Trophoblast cell (in vitro differentiated cells and primary cell): ENCODE results near the gene TSR3.
A peak's percentile ranks its signal among the peaks of the same experiment; 100 is the strongest.

Experiments used
- DNase-seq, 2 donors: peaks; one replicate each; pipeline ENCODE4 v3.0.0-alpha.2; 2016
- H2AFZ ChIP-seq: 2 replicates; pipeline ENCODE4 v1.6.1; 2013; ENCODE audit warnings: low read length, moderate library complexity, mild to moderate bottlenecking; ENCODE audit not compliant: insufficient read depth, poor library complexity
- H2AK5ac ChIP-seq: 2 replicates; pipeline ENCODE4 v1.6.1; 2013; ENCODE audit warnings: mild to moderate bottlenecking, low read length
- H2BK120ac ChIP-seq: 2 replicates; pipeline ENCODE4 v1.6.1; 2013; ENCODE audit warnings: low read length, mild to moderate bottlenecking, moderate library complexity; ENCODE audit not compliant: insufficient read depth, poor library complexity
- H2BK12ac ChIP-seq: 2 replicates; pipeline ENCODE4 v1.6.1; 2013; ENCODE audit warnings: mild to moderate bottlenecking, low read length, moderate library complexity
- H2BK5ac ChIP-seq: 2 replicates; pipeline ENCODE4 v1.6.1; 2013; ENCODE audit warnings: low read length, low read depth, moderate library complexity, mild to moderate bottlenecking; ENCODE audit not compliant: poor library complexity
- H3K14ac ChIP-seq: 2 replicates; pipeline ENCODE4 v1.6.1; 2013; ENCODE audit warnings: mild to moderate bottlenecking, low read length
- H3K18ac ChIP-seq: 2 replicates; pipeline ENCODE4 v1.6.1; 2013; ENCODE audit warnings: mild to moderate bottlenecking, low read length
- H3K23ac ChIP-seq: 2 replicates; pipeline ENCODE4 v1.6.1; 2013; ENCODE audit warnings: low read length
- H3K27ac ChIP-seq: 2 replicates; pipeline ENCODE4 v1.5.1; 2013; ENCODE audit warnings: low read depth, mild to moderate bottlenecking, inconsistent platforms, low read length, moderate library complexity
- H3K27me3 ChIP-seq: 2 replicates; pipeline ENCODE4 v1.6.1; 2013; ENCODE audit warnings: inconsistent platforms, mild to moderate bottlenecking, low read length, moderate library complexity; ENCODE audit not compliant: insufficient read depth
- H3K36me3 ChIP-seq, 2 experiments: 1 replicate in 1 of 2; 2 replicates in 1 of 2; pipeline ENCODE4 v1.6.1; 2013; ENCODE audit warnings: low read length in 2 of 2, mild to moderate bottlenecking in 2 of 2, moderate library complexity in 1 of 2; ENCODE audit not compliant: insufficient read depth in 2 of 2, control insufficient read depth in 1 of 2
- H3K4ac ChIP-seq: 2 replicates; pipeline ENCODE4 v1.6.1; 2013; ENCODE audit warnings: low read depth, mild to moderate bottlenecking, low read length, moderate library complexity
- H3K4me1 ChIP-seq, 2 experiments: 1 replicate in 1 of 2; 2 replicates in 1 of 2; pipeline ENCODE4 v1.6.1; 2013; ENCODE audit warnings: low read length in 2 of 2, mild to moderate bottlenecking in 2 of 2, moderate library complexity in 1 of 2; ENCODE audit not compliant: insufficient read depth in 2 of 2, control insufficient read depth in 1 of 2
- H3K4me2 ChIP-seq: 2 replicates; pipeline ENCODE4 v1.6.1; 2013; ENCODE audit warnings: inconsistent platforms, mild to moderate bottlenecking, low read length, moderate library complexity
- H3K4me3 ChIP-seq: 2 replicates; pipeline ENCODE4 v1.5.1; 2013; ENCODE audit warnings: mild to moderate bottlenecking, low read depth, low read length, inconsistent platforms
- H3K79me1 ChIP-seq: one replicate; pipeline ENCODE4 v1.6.1; 2013; ENCODE audit warnings: low read length
- H3K79me2 ChIP-seq: 2 replicates; pipeline ENCODE4 v1.6.1; 2013; ENCODE audit warnings: low read length, mild to moderate bottlenecking; ENCODE audit not compliant: control insufficient read depth, insufficient read depth, poor library complexity
- H3K9ac ChIP-seq: 2 replicates; pipeline ENCODE4 v1.6.1; 2013; ENCODE audit warnings: mild to moderate bottlenecking, low read length
- H3K9me3 ChIP-seq: 2 replicates; pipeline ENCODE4 v1.6.1; 2013; ENCODE audit warnings: low read depth, mild to moderate bottlenecking, control low read depth, inconsistent platforms, low read length; ENCODE audit not compliant: insufficient read depth
- H4K12ac ChIP-seq: 2 replicates; pipeline ENCODE4 v1.6.1; 2013; ENCODE audit warnings: low read depth, mild to moderate bottlenecking, low read length, moderate library complexity
- H4K8ac ChIP-seq: 2 replicates; pipeline ENCODE4 v1.6.1; 2013; ENCODE audit warnings: low read depth, mild to moderate bottlenecking, low read length, moderate library complexity
- H4K91ac ChIP-seq: one replicate; pipeline ENCODE4 v1.6.1; 2013; ENCODE audit warnings: low read depth, mild to moderate bottlenecking, low read length, moderate library complexity
- WGBS: extraction: QIAGEN DNeasy Blood & Tissue Kit; methylation state at CpG from one replicate; pipeline ENCODE4 v1.1.7; 2013; ENCODE audit warnings: missing lambda C conversion rate; ENCODE audit not compliant: insufficient read length, insufficient coverage; ENCODE audit errors: extremely low coverage; 5-methylcytosine and 5-hydroxymethylcytosine counted together

TSR3 gene

GRCh38 chr16:1313721-1314369 is 37.8 kb downstream of the TSR3 start:
- H3K18ac ChIP-seq, result no peak overlapping the region
- no peak overlapping the region for H3K23ac ChIP-seq
- no peak overlapping the region for H2BK12ac ChIP-seq
- no peak overlapping the region for H3K4me3 ChIP-seq
- H3K27ac ChIP-seq, result no peak overlapping the region
- no peak overlapping the region for H2BK120ac ChIP-seq
- no peak overlapping the region for H2AK5ac ChIP-seq
- no peak overlapping the region for H3K9ac ChIP-seq
- H3K36me3 ChIP-seq, result peaks cover 63 to 68% of the 10 kb centered on the region in 2 experiments
- no peaks in the 10 kb centered on the region for H3K27me3 ChIP-seq
- no peaks in the 10 kb centered on the region for H3K9me3 ChIP-seq
- peaks cover 11 to 13% of the 10 kb centered on the region in 2 experiments for H3K4me1 ChIP-seq
- no peak overlapping the region for H2BK5ac ChIP-seq
- no peak overlapping the region for H2AFZ ChIP-seq
- H4K12ac ChIP-seq, result no peak overlapping the region
- no peak overlapping the region for H4K8ac ChIP-seq
- DNase-seq, result no peak
- peaks cover 44% of the 10 kb centered on the region for H3K79me2 ChIP-seq
- WGBS, result no CpG with 5 or more reads among the region's 38 CpGs
- H3K14ac ChIP-seq, result no peak overlapping the region
- H3K4ac ChIP-seq, result peak overlapping the region; percentile 86
- no peak overlapping the region for H3K4me2 ChIP-seq
- peaks cover 3% of the 10 kb centered on the region for H3K79me1 ChIP-seq
- H4K91ac ChIP-seq, result no peak overlapping the region

DNA sequence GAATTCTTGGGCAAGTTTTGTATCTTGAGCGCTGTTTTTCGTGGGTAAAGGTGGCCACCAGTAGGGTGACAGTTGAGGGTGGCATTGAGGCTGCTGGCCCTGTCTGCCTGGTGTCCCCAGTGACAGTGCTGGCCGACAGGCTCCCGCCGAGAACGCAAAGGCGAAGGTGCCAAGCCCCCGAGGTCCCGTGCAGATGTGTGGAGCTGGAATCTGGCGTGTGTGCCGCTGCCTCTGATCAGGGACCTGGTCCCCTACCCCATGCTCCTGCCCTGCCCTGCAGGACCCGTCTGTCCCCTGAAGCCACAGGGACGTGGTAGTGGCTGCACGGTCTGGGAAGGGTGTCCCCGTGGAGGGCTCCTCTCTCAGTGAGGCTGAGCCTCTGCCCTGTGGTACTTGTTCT is 38.8 kb downstream of the TSR3 start:
- H3K4me1 ChIP-seq, result peaks cover 11 to 13% of the 10 kb centered on the region in 2 experiments
- no CpG with 5 or more reads among the region's 15 CpGs for WGBS
- peaks cover 46% of the 10 kb centered on the region for H3K79me2 ChIP-seq
- no peak overlapping the region for H4K8ac ChIP-seq
- no peak overlapping the region for H2AK5ac ChIP-seq
- H3K4me3 ChIP-seq, result no peak overlapping the region
- no peak overlapping the region for H3K9ac ChIP-seq
- no peak overlapping the region for H3K4me2 ChIP-seq
- no peak overlapping the region for H3K18ac ChIP-seq
- no peaks in the 10 kb centered on the region for H3K27me3 ChIP-seq
- no peak overlapping the region for H2BK12ac ChIP-seq
- no peak overlapping the region for H2BK120ac ChIP-seq
- peaks cover 6% of the 10 kb centered on the region for H3K79me1 ChIP-seq
- no peak for DNase-seq
- no peak overlapping the region for H3K23ac ChIP-seq
- H3K27ac ChIP-seq, result no peak overlapping the region
- peaks cover 53 to 59% of the 10 kb centered on the region in 2 experiments for H3K36me3 ChIP-seq
- H4K91ac ChIP-seq, result no peak overlapping the region
- no peak overlapping the region for H4K12ac ChIP-seq
- H3K14ac ChIP-seq, result no peak overlapping the region
- H2BK5ac ChIP-seq, result no peak overlapping the region
- peak overlapping the region; percentile 96 for H3K4ac ChIP-seq
- H2AFZ ChIP-seq, result no peak overlapping the region
- H3K9me3 ChIP-seq, result no peaks in the 10 kb centered on the region

- Histone ChIP-seq H3K4me3 (no peak overlapping the region), H2AFZ (no peak overlapping the region), H3K79me1 (peaks cover 6% of the 10 kb centered on the region), H2AK5ac (no peak overlapping the region), H4K12ac (no peak overlapping the region), H2BK5ac (no peak overlapping the region), H3K4ac (peak overlapping the region; percentile 96), H3K23ac (no peak overlapping the region), H3K4me2 (no peak overlapping the region), H3K27ac (no peak overlapping the region), H4K8ac (no peak overlapping the region), H3K14ac (no peak overlapping the region), H3K4me1 (peaks cover 11 to 13% of the 10 kb centered on the region in 2 experiments), H2BK12ac (no peak overlapping the region), H4K91ac (no peak overlapping the region), H3K9me3 (no peaks in the 10 kb centered on the region), H3K79me2 (peaks cover 46% of the 10 kb centered on the region), H2BK120ac (no peak overlapping the region), H3K9ac (peak overlapping the region; percentile 17), H3K36me3 (peaks cover 49 to 54% of the 10 kb centered on the region in 2 experiments), H3K27me3 (no peaks in the 10 kb centered on the region), H3K18ac (no peak overlapping the region)
- WGBS, result no CpG with 5 or more reads among the region's 16 CpGs
- no peak for DNase-seq
Observed at GRCh38 chr16:1312467-1312816, 39.2 kb downstream of the TSR3 start.

- Histone ChIP-seq H3K79me2 (peaks cover 46% of the 10 kb centered on the region), H3K18ac (no peak overlapping the region), H3K79me1 (peaks cover 6% of the 10 kb centered on the region), H3K4me2 (peak overlapping the region; percentile 85), H4K8ac (no peak overlapping the region), H2AFZ (no peak overlapping the region), H3K4ac (peak overlapping the region; percentile 96), H3K27ac (no peak overlapping the region), H4K12ac (no peak overlapping the region), H4K91ac (no peak overlapping the region), H2BK120ac (no peak overlapping the region), H3K9me3 (no peaks in the 10 kb centered on the region), H3K23ac (no peak overlapping the region), H3K4me1 (peaks cover 11 to 13% of the 10 kb centered on the region in 2 experiments), H2AK5ac (no peak overlapping the region), H3K27me3 (no peaks in the 10 kb centered on the region), H2BK12ac (no peak overlapping the region), H3K36me3 (peaks cover 46 to 50% of the 10 kb centered on the region in 2 experiments), H3K4me3 (no peak overlapping the region), H3K9ac (peak overlapping the region; percentile 55), H2BK5ac (no peak overlapping the region), H3K14ac (no peak overlapping the region)
- DNase-seq, result no peak
- WGBS, result no CpG with 5 or more reads among the region's 35 CpGs
Observed at GRCh38 chr16:1311738-1312466, 39.8 kb downstream of the TSR3 start.
